ENCODE results near the gene FAM76A. TPM values are rescaled to one million over a fixed set of nuclear protein-coding genes. Genes with fewer than 3 reads are reported as not detected.

FAM76A gene
- total RNA-seq, 1 experiment from 2014 or later, result 17.9 TPM

GRCh38 chr1:27713139-27713725 is 12.5 kb upstream of the FAM76A start:
- Histone ChIP-seq H3K9me3 (ENCODE audit: low read depth, low read length, poor library complexity, severe bottlenecking) (peaks cover 4% of the 10 kb centered on the region), H3K36me3 (ENCODE audit: insufficient read depth, low read length, poor library complexity, severe bottlenecking) (no peaks in the 10 kb centered on the region), H3K4me1 (ENCODE audit: insufficient read depth, low read length, poor library complexity, severe bottlenecking) (no peaks in the 10 kb centered on the region), H3K27me3 (replicated peaks; ENCODE audit: insufficient read depth, low read depth, low read length, poor library complexity) (no peaks in the 10 kb centered on the region), H3K4me3 (ENCODE audit: low read depth, low read length, poor library complexity, severe bottlenecking) (no peak overlapping the region), H3K27ac (ENCODE audit: low read depth, low read length, poor library complexity, severe bottlenecking) (no peak overlapping the region)
- no peak for DNase-seq (ENCODE audit: low spot score)
- BruUV-seq (replicated peaks), result no TSS peak
- CTCF ChIA-PET, result no interaction called here
- TF ChIP-seq CTCF (conservative IDR thresholded peaks at IDR 0.05; ENCODE audit: low read depth, low read length) (no peak), EZH2 (IDR thresholded peaks at IDR 0.05; ENCODE audit: borderline replicate concordance, low read depth, low read length, poor library complexity, severe bottlenecking) (no peak)
- intact Hi-C loops (cut with micrococcal nuclease; ENCODE audit: unreplicated experiment), result no loop called here
- POLR2A ChIA-PET (ENCODE audit: low non-redundant PET), result no interaction called here

- intact Hi-C loops (cut with micrococcal nuclease; ENCODE audit: unreplicated experiment), result no loop called here
- TF ChIP-seq EZH2 (IDR thresholded peaks at IDR 0.05; ENCODE audit: borderline replicate concordance, low read depth, low read length, poor library complexity, severe bottlenecking) (no peak), CTCF (conservative IDR thresholded peaks at IDR 0.05; ENCODE audit: low read depth, low read length) (no peak)
- DNase-seq (ENCODE audit: low spot score), result no peak
- Histone ChIP-seq H3K36me3 (ENCODE audit: insufficient read depth, low read length, poor library complexity, severe bottlenecking) (no peaks in the 10 kb centered on the region), H3K27ac (ENCODE audit: low read depth, low read length, poor library complexity, severe bottlenecking) (no peak overlapping the region), H3K4me1 (ENCODE audit: insufficient read depth, low read length, poor library complexity, severe bottlenecking) (no peaks in the 10 kb centered on the region), H3K27me3 (replicated peaks; ENCODE audit: insufficient read depth, low read depth, low read length, poor library complexity) (no peaks in the 10 kb centered on the region), H3K9me3 (ENCODE audit: low read depth, low read length, poor library complexity, severe bottlenecking) (peaks cover 4% of the 10 kb centered on the region), H3K4me3 (ENCODE audit: low read depth, low read length, poor library complexity, severe bottlenecking) (no peak overlapping the region)
- ChIA-PET CTCF (no interaction called here), POLR2A (ENCODE audit: low non-redundant PET) (no interaction called here)
- no TSS peak for BruUV-seq (replicated peaks)
Measured at GRCh38 chr1:27713869-27714513, 11.8 kb upstream of the FAM76A start.

GRCh38 chr1:27716262-27716895 is 9.4 kb upstream of the FAM76A start:
- H3K27me3 ChIP-seq (replicated peaks; ENCODE audit: insufficient read depth, low read depth, low read length, poor library complexity), result no peaks in the 10 kb centered on the region
- peaks cover 4% of the 10 kb centered on the region for H3K9me3 ChIP-seq (ENCODE audit: low read depth, low read length, poor library complexity, severe bottlenecking)
- intact Hi-C loops (cut with micrococcal nuclease; ENCODE audit: unreplicated experiment), result no loop called here
- ChIA-PET CTCF (no interaction called here), POLR2A (ENCODE audit: low non-redundant PET) (no interaction called here)
- H3K4me3 ChIP-seq (ENCODE audit: low read depth, low read length, poor library complexity, severe bottlenecking), result no peak overlapping the region
- no peak for DNase-seq (ENCODE audit: low spot score)
- no TSS peak for BruUV-seq (replicated peaks)
- no peak for TF ChIP-seq EZH2 (IDR thresholded peaks at IDR 0.05; ENCODE audit: borderline replicate concordance, low read depth, low read length, poor library complexity, severe bottlenecking)
- TF ChIP-seq CTCF (conservative IDR thresholded peaks at IDR 0.05; ENCODE audit: low read depth, low read length), result no peak
- H3K36me3 ChIP-seq (ENCODE audit: insufficient read depth, low read length, poor library complexity, severe bottlenecking), result no peaks in the 10 kb centered on the region
- no peaks in the 10 kb centered on the region for H3K4me1 ChIP-seq (ENCODE audit: insufficient read depth, low read length, poor library complexity, severe bottlenecking)
- H3K27ac ChIP-seq (ENCODE audit: low read depth, low read length, poor library complexity, severe bottlenecking), result no peak overlapping the region
